HG02852 (cell line): ENCODE data around the gene SLC22A31.

Source experiments
- ATAC-seq: cut with Tn5 transposase; IDR thresholded peaks from one replicate; pipeline ENCODE4 v1.9.1; 2021; ENCODE audit warnings: mild to moderate bottlenecking, moderate library complexity; ENCODE audit not compliant: unreplicated experiment

Gene SLC22A31

DNA sequence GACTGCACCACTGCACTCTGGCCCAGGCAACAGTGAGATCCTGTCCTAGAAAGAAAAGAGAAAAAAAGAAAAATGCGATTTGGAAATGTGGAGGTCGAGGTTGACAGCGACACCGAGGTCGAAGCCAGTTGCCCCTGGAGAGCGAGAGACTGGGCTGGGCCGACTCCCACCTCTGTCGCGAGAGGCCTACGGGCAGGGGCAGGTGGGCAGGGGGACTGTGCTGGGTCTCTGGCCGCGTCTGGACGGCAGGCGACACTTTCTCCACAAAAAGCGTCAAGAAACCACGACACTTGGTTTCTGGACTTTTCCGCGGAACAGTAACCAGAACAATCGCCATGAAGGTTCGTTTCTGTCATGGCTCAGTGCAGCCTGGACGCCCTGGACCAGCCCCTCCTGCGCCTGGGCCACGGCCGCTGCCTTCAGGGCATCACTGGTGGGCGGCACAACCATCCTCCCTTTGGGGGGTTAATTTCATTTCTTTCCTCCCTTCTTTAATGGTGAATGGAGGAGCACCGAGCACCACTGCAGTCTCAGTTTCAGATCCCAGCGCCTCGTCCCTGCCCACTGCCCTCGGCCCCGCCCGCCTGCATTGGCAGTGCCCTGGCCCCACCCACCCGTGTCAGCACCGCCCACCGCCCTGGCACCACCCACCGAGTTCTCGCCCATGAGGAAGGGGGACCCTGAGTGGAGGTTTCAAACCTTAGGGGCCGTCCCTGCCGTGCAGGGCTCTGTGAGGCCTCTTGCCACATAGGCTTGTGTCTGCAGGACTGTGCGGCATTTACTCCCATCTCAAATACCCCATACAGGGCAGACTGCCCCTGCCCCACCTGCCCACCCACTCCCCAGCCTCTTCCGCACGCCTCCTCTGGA lies 47.3 kb downstream of the SLC22A31 start:
- ATAC-seq = no peak

DNA sequence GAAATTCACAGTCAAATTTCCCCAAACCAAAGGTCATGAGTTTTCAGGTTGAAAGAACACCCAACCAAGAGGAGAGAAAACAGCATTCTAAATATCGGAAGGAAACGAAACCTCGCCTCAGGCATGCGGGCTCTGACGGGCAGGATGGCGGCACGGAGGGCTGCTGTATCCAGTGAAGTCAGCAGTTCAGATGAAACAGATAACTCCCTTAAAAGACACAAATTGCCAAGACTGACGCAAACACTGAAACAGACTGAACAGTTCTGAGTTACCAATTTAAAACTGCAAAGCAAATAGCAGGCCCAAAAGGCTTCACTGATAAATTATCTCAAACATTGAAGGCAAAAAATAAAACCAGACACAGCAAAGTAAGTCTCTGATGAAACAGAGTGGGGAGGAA lies 49.4 kb downstream of the SLC22A31 start:
- ATAC-seq = no peak

DNA sequence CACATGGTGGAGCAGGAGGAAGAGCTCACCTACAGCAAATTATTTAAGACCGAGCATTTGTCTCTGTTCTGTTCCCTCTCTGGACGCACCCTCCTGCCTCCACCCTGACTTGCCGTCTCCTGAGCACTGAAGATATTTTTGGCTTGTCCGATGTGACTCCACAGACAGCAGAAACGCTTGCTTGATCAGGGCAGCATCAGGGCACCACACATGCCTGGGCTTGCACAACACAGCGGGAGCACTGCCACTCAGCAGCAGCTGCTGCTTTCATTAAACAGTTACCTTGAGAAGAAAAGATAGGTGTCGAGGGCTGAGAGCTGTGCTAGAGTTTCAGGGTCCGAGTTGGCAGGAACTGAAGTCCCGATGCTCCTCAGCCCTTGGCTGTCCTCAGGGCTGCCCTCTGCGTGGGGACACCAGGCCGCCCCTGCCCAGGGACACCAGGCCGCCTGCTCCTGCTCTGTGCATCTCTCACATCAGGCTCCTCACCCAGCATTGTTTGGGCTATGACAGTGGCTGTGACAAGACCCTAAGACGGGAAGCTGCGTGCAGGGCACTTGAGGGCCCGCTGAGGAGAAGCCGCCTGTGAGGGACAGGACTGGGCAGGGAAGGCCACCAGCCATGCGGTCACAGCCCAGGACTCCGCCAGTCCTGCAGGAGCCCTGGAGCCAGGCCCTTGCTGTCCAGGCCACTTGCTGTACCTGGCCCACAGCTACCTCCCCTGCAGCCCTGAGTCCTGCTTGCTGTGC lies 50.1 kb downstream of the SLC22A31 start:
- ATAC-seq = no peak

DNA sequence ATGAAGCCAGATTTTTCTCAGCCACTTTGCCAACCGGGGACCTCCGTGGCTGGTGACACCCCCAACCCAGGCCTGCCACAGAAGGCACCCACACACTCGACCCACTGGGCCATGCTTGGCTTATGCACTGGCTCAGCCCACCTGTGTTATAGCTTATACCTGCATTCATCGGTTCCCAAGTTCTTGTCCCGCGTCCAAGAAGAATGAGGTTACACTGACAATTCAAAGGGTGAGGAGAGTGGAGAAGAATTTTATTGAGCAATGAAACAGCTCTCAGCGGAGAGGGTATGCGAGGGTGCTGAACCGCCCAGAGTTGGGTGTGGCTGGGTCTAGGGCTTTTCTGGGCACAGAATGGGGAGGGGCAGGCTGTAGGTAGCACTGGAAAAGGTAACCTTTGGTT lies 51.0 kb downstream of the SLC22A31 start:
- ATAC-seq = no peak

DNA sequence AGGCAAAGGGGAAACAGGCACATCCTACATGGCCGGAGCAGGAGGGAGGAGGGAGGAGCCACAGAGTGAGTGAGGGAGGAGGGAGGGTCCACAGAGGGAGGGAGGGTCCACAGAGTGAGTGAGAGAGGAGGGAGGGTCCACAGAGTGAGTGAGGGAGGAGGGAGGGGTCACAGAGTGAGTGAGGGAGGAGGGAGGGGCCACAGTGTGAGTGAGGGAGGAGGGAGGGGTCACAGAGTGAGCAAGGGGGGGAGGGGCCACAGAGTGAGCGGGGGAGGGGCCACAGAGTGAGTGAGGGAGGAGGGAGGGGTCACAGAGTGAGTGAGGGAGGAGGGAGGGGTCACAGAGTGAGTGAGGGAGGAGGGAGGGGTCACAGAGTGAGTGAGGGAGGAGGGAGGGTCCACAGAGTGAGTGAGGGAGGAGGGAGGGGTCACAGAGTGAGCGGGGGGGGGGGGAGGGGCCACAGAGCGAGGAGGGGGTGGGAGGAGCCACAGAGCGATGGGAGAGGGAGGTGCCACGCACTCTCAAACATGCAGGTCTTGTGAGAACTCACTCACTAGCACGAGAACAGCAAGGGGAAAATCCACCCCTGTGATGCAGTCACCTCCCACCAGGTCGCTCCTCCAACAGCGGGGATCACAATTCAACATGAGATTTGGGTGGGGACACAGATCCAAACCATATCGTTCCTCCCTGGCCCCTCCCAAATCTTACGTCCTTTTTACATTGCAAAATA lies 53.1 kb downstream of the SLC22A31 start:
- no peak for ATAC-seq

DNA sequence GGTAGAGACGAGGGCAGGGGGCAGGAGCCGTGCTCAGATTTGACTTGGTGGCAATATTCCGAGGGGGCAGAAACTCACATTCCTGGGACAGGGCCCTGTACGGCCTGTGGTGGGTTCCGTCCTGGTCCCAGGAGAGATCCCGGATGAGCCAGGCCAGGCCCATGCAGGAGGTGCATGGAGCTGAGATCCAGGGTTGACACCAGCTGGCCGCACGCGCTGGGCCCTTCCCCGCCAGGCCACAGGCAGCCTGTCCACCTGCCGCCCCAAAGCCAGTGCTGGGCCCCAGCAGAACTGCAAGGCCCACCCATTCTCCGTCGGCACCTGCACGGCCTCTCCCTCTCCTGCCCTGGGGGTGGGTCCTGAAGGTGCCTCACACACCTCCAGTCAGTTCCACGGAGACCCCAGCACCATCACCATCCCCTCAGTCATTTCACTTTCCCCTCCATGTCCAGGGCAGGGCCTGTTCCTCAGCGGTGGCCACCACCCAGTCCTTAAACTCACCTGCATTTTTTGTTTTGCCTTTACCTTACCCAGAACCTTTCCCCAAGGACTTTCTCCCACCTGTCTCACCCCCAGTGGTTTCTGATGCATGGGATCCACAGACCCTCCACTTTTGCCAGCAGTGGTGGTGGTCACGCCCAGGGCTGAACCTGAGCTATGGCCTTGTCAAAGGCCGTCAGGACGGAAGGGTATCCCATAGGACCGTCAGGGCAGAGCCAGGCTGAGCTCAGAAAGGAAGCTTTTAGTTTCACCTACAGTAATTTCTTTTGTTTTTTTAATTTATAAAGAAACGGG lies 53.9 kb downstream of the SLC22A31 start:
- no peak for ATAC-seq
